Peyer's patch (tissue), 4 donors: ENCODE data around the gene TAMALIN.
A peak's percentile ranks its signal among the peaks of the same experiment; 100 is the strongest.

Source experiments
- CTCF ChIP-seq, 6 experiments: fragments of 450-650 bp in 4 of 6; fragments of 200-600 bp in 2 of 6; sonication (generic) in 1 of 6; IDR thresholded peaks; one replicate each; pipeline ENCODE4 v1.5.1; 2017 to 2019; ENCODE audit warnings: antibody characterized with exemption in 6 of 6, mild to moderate bottlenecking in 3 of 6, moderate library complexity in 1 of 6
- POLR2A ChIP-seq, 2 donors: fragments of 450-650 bp; IDR thresholded peaks; one replicate each; pipeline ENCODE4 v1.5.1; 2017; ENCODE audit warnings: antibody characterized with exemption in 2 of 2, mild to moderate bottlenecking in 2 of 2, moderate library complexity in 2 of 2

- TF ChIP-seq CTCF (IDR thresholded peaks at IDR 0.05) (no peak), POLR2A (IDR thresholded peaks at IDR 0.05) (peak; percentile 16 to 46)
Measured at GRCh38 chr12:52052468-52053186, 45.9 kb downstream of the TAMALIN start.
